GM18868 (cell line): Measurements from ENCODE around the gene MICAL3.
"Not testable (repeated sequence)": the region's sequence is repeated elsewhere in the genome, so short reads cannot be mapped to it uniquely, and the experiment has no call there.

Source experiments
- ATAC-seq: cut with Tn5 transposase; IDR thresholded peaks from one replicate; pipeline ENCODE4 v1.9.1; 2021; ENCODE audit warnings: mild to moderate bottlenecking, moderate library complexity; ENCODE audit not compliant: unreplicated experiment

The MICAL3 gene

GRCh38 chr22:18024276-18024939 lies at the start of gene MICAL3:
MICAL3 (minus strand) TSS chr22:18024561; CDS start chr22:17906812, 117,749 bp downstream.
- ATAC-seq, result peak; percentile 79

- not testable (repeated sequence) for ATAC-seq
These were observed 49.6 kb upstream of the MICAL3 start for GRCh38 chr22:18073927-18074326.

- no peak for ATAC-seq
These were observed 49.1 kb upstream of the MICAL3 start for GRCh38 chr22:18073467-18073866.

GRCh38 chr22:18071968-18072310 lies 47.6 kb upstream of the MICAL3 start:
- no peak for ATAC-seq

- not testable (repeated sequence) for ATAC-seq
These were observed 47.1 kb upstream of the MICAL3 start for GRCh38 chr22:18071307-18071967.

- ATAC-seq, result no peak
These were observed 46.4 kb upstream of the MICAL3 start for GRCh38 chr22:18070556-18071306.

- no peak for ATAC-seq
These were observed 45.7 kb upstream of the MICAL3 start for GRCh38 chr22:18070041-18070440.

- no peak for ATAC-seq
These were observed 44.7 kb upstream of the MICAL3 start for GRCh38 chr22:18069041-18069440.

GRCh38 chr22:18068381-18068988 lies 44.1 kb upstream of the MICAL3 start:
- ATAC-seq, result no peak

- ATAC-seq, result no peak
These were observed 43.4 kb upstream of the MICAL3 start for GRCh38 chr22:18067548-18068341.

- no peak for ATAC-seq
These were observed 42.8 kb upstream of the MICAL3 start for GRCh38 chr22:18067121-18067520.

GRCh38 chr22:18066181-18066859 lies 42.0 kb upstream of the MICAL3 start:
- ATAC-seq, result no peak

- ATAC-seq, result no peak
These were observed 40.9 kb upstream of the MICAL3 start for GRCh38 chr22:18065256-18065655.

GRCh38 chr22:18064636-18065035 lies 40.3 kb upstream of the MICAL3 start:
- ATAC-seq, result no peak

GRCh38 chr22:18063715-18064114 lies 39.4 kb upstream of the MICAL3 start:
- not testable (repeated sequence) for ATAC-seq

- no peak for ATAC-seq
These were observed 38.9 kb upstream of the MICAL3 start for GRCh38 chr22:18063306-18063705.

GRCh38 chr22:18062421-18062820 lies 38.1 kb upstream of the MICAL3 start:
- no peak for ATAC-seq

GRCh38 chr22:18060646-18061620 lies 36.6 kb upstream of the MICAL3 start:
- no peak for ATAC-seq

GRCh38 chr22:18059991-18060390 lies 35.6 kb upstream of the MICAL3 start:
- no peak for ATAC-seq
